22Rv1 (cell line): ENCODE measurements around the gene GSK3A.

Source experiments
- H3K27ac ChIP-seq: fragments of 450-650 bp; 2 replicates; pipeline ENCODE4 v1.5.1; 2017
- ZFX ChIP-seq: fragments of 450-650 bp; IDR thresholded peaks from 2 replicates; pipeline ENCODE4 v1.6.1; 2017; ENCODE audit warnings: antibody characterized with exemption, borderline replicate concordance
- TF ChIP-seq, protein P1 (sequence below): fragments of 450-650 bp; IDR thresholded peaks from 2 replicates; pipeline ENCODE4 v1.5.1; 2017; ENCODE audit warnings: mild to moderate bottlenecking

Gene GSK3A

DNA sequence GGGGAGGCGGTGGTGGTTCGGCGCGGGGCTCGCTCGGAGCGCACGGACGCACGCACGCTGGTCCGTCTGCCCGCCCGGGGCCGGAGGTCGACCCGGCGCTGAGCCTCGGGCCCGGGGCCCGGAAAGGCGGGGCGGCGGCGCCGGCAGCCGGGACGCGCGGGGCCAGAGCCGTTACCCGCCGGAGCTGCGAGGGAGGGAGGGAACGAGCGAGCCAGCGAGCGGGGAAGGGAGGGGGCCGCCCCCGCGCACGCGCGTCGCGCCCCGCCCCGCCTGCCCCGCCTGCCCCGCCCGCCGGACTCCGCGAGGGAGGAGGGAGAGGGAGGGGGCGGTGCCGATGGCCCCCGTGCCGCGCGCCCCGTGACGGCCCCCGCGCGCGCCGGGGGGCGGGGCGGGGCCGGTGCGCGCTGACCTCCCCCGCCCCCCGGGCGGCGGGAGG, 41.7 kb upstream of the GSK3A start:
- H3K27ac ChIP-seq: peak overlapping the region; percentile 89
- no peak for TF ChIP-seq ZFX
- TF ChIP-seq, protein P1, sequence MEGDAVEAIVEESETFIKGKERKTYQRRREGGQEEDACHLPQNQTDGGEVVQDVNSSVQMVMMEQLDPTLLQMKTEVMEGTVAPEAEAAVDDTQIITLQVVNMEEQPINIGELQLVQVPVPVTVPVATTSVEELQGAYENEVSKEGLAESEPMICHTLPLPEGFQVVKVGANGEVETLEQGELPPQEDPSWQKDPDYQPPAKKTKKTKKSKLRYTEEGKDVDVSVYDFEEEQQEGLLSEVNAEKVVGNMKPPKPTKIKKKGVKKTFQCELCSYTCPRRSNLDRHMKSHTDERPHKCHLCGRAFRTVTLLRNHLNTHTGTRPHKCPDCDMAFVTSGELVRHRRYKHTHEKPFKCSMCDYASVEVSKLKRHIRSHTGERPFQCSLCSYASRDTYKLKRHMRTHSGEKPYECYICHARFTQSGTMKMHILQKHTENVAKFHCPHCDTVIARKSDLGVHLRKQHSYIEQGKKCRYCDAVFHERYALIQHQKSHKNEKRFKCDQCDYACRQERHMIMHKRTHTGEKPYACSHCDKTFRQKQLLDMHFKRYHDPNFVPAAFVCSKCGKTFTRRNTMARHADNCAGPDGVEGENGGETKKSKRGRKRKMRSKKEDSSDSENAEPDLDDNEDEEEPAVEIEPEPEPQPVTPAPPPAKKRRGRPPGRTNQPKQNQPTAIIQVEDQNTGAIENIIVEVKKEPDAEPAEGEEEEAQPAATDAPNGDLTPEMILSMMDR: no peak

DNA sequence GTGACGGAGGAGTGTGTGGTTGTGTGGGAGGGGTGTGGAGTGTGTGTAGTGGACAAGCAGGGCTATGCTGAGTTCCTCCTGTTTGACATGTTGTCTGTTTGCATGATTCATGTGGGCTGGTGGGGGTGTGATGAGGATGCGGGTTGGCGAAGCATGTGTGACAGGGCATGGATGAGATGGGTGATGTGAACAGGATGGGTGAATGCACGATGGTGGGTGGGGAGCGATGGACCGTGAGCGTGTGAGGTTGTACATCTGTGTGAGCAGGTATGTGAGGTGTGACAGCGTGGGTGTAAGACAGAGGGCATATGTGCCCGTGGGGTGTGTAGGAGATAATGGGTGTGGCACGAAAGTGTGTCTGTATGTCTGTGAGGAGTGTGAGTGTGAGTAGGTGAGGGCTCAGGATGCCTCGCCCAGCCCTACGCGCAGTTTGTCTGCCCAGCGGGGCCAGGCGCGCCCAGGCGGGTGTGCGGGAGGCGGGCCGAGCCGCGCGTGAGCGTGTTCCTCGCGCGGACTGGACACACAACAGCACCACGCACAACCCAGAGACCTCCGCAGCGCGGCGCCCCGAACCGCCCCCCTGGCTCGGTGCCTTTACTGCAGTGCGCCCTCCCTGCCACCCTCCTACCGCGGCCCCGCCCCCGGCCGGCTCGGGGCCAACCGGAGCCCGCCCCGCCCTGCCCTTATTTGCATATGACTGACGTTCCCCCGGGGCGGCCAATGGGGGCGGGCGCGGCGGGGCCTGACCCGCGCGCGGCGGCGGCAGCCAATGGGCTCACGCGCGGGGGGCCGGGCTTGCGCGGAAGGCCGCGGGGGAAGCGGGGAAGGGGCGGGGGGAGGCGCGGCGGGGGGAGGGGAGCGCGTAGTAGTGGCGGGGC, 41.0 kb upstream of the GSK3A start:
- TF ChIP-seq, protein P1: no peak
- no peak for TF ChIP-seq ZFX
- peak overlapping the region; percentile 89 for H3K27ac ChIP-seq

DNA sequence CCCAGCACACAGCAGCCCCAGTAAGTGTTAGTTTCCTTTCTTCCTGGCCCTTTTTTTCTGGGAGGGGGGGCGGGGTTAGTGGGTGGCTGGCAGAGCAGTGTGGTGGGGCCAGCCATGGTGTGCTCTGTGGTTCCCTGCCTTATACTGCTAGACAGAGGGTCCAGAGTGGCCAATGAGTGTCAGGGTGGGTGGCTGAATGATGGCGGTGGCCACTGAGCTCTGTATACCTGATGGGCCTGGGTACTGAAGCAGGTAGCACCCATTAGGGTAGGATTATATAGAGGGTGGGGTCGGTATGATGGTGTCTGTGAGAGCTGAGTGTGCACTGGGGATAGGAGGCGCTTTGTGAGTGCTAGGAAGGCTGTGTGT, 40.4 kb upstream of the GSK3A start:
- H3K27ac ChIP-seq: peak overlapping the region; percentile 89
- TF ChIP-seq, protein P1: no peak
- no peak for TF ChIP-seq ZFX

DNA sequence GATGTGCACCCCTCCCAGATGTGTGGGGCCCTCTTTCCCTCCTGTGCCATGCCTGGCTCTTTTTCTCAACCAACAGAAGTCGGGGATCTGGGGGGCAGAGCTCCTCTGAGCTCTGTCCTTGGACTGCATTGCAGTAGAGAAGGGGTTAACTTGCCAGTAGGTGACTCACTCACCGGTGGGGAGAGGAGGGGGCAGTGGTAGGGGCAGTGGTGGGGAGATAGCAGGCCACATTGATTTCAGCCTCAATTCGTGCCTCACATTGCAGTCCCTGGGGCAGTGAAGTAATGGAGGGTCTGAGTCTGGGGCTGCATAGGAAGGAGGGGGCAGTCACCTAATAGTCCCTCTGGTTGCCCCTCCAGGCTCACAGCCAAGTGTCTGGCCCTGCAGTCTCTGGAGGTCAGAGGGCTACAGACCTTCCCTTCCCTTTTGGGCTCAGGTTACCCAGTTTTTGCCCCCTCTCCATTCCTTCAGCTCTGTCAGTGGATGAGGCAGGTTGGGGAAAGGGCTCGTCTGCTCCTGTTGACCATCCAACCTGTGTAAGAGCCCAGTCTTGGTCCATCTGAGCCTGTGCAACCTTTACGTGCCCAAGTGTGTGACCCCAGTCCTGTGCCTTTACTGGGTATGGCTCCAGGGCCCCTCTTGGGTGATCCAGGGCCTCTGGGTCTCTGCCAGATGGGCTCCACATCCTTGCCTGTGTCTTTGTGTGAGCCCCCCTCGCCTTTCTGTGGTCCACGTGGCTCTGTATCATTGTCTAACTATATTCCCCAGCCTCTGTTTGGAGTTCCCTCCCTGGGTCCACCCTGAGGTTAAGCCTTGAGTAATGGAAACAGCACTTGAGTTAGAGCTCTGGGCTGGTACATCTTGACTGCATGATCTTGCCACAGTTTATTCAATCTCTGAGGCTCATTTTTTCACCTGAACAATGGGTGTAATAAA, 39.7 kb upstream of the GSK3A start:
- TF ChIP-seq, protein P1: no peak
- TF ChIP-seq ZFX: no peak
- peak overlapping the region; percentile 89 for H3K27ac ChIP-seq

DNA sequence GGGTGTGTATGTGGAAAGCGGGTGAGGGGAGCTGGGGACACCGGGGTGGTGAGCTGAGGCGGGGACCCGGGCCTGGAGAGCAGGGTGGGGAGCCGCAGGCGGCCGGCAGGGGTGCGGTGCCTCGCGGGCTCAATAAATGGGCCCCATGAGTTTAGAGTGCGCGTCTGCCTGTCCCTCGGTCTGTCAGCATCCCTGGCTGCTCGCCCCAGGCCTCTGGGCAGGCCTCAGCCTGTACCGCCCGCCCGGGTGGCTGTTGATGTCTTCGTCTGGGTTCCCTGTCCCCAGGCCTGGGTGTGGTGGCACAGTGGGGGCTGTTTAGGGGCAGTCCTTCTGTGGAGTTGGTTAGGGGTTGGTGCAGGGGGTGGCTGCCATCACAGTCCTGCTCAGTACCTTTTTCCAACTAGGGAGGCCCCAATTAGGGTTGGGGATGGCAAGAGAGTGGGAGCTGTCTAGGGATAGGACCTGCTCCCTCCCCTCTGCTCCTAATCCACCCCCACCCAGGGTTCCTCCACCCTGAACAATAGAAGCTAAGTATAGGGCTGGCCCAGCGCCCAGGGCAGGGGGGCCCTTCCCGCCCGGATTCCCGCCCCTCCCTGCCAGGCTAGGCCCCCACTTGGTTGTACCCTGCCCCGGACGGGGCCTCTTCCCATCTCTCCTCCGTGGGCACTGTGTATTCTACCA, 38.9 kb upstream of the GSK3A start:
- H3K27ac ChIP-seq: peak overlapping the region; percentile 89
- TF ChIP-seq, protein P1: no peak
- TF ChIP-seq ZFX: no peak

DNA sequence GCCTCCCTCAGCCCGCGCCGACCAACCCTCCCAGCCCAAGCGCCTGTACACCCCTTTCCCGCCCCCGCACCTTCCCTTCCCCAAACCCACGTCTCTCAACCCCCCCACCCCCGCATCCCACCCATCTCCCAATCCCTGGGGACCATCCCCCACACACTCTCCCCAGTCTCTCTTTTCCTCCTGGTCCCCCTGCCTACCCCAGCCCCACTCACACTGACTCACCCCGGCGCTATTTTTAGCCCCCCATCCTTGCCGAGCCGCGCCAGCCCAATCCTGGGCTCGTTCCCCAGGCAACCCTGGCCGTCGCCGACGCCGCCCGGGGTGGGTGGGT, 38.4 kb upstream of the GSK3A start:
- H3K27ac ChIP-seq: peak overlapping the region; percentile 89
- no peak for TF ChIP-seq ZFX
- TF ChIP-seq, protein P1: no peak
